Gastrocnemius medialis (tissue), 4 donors: ENCODE measurements around the gene PCDHA5. TPM values are rescaled to one million over a fixed set of nuclear protein-coding genes. Genes with fewer than 3 reads are reported as not detected.
"Not testable (repeated sequence)": the region's sequence is repeated elsewhere in the genome, so short reads cannot be mapped to it uniquely, and the experiment has no call there.

Experiments
- ATAC-seq, 2 donors: fragments of 150-250 bp; one replicate each; pipeline ENCODE4 v1.9.1; 2016
- DNase-seq, 2 donors: peaks; one replicate each; pipeline ENCODE4 v3.0.0-alpha.2; 2019
- H3K27ac ChIP-seq, 4 donors: fragments of 200-600 bp; sonication (generic); 1 replicate in 1 of 4; 2 replicates in 3 of 4; pipeline ENCODE4 v1.5.1; 2016 to 2018; ENCODE audit warnings: mild to moderate bottlenecking in 2 of 4, moderate library complexity in 1 of 4
- H3K27me3 ChIP-seq, 3 donors: fragments of 200-600 bp; sonication (generic) in 2 of 3; 1 replicate in 1 of 3; 2 replicates in 2 of 3; pipeline versions ENCODE4 v1.5.1 to v1.6.0; 2016 to 2019; ENCODE audit warnings: mild to moderate bottlenecking in 1 of 3, moderate library complexity in 1 of 3
- H3K36me3 ChIP-seq, 2 donors: fragments of 200-600 bp; sonication (generic) in 1 of 2; one replicate each; pipeline ENCODE4 v1.5.1; 2017 to 2018
- H3K4me1 ChIP-seq, 2 donors: fragments of 200-600 bp; sonication (generic) in 1 of 2; one replicate each; pipeline ENCODE4 v1.5.1; 2016 to 2017; ENCODE audit warnings: mild to moderate bottlenecking in 2 of 2
- H3K4me3 ChIP-seq, 4 donors: fragments of 200-600 bp; sonication (generic) in 3 of 4; 1 replicate in 1 of 4; 2 replicates in 3 of 4; pipeline ENCODE4 v1.5.1; 2016 to 2019; ENCODE audit warnings: mild to moderate bottlenecking in 2 of 4
- H3K9me3 ChIP-seq, 3 donors: fragments of 200-600 bp; sonication (generic) in 2 of 3; 1 replicate in 1 of 3; 2 replicates in 2 of 3; pipeline ENCODE4 v1.5.1; 2016 to 2019
- CTCF ChIP-seq, 5 experiments: fragments of 450-650 bp in 3 of 5; fragments of 200-600 bp in 2 of 5; sonication (generic) in 2 of 5; IDR thresholded peaks in 4 of 5; conservative IDR thresholded peaks in 1 of 5; 1 replicate in 4 of 5; 2 replicates in 1 of 5; pipeline ENCODE4 v1.5.1; 2016 to 2019; ENCODE audit warnings: antibody characterized with exemption in 5 of 5, mild to moderate bottlenecking in 3 of 5, moderate library complexity in 3 of 5
- POLR2A ChIP-seq, 2 donors: fragments of 450-650 bp; IDR thresholded peaks; one replicate each; pipeline ENCODE4 v1.6.1; 2017; ENCODE audit warnings: antibody characterized with exemption in 2 of 2, mild to moderate bottlenecking in 2 of 2, moderate library complexity in 2 of 2
- in situ Hi-C, 4 donors: fragments of 200-750 bp; cut with MboI; loops; one replicate each; pipeline versions ENCODE4 v1.15.0 to v1.8.0; 2017; ENCODE audit warnings: low sequenced_read_pairs in 4 of 4
- intact Hi-C: fragments of 100-400 bp; cut with DNase I; formaldehyde crosslinking; loops from one replicate; pipeline ENCODE4 v1.15.1; 2023; ENCODE audit warnings: low total_unique reads
- total RNA-seq, 4 donors: library from RNA; depleted of rRNA; stranded (reverse); fragments of >200 nt; gene quantifications; one replicate each; pipeline versions ENCODE4 v1.1.0 to v1.2.3, GENCODE V29; 2016

PCDHA5 gene
- total RNA-seq, 4 donors from 2014 or later = not detected

- peaks cover 0 to 13% (median 11%) of the 10 kb centered on the region in 3 donors for H3K27me3 ChIP-seq
- TF ChIP-seq CTCF (IDR thresholded peaks at IDR 0.05 in 4 of 5, conservative IDR thresholded peaks at IDR 0.05 in 1 of 5) (no peak), POLR2A (IDR thresholded peaks at IDR 0.05) (no peak)
- ATAC-seq (no peak), DNase-seq (no peak)
- H3K4me1 ChIP-seq = no peaks in the 10 kb centered on the region
- in situ Hi-C loops (no loop called here), intact Hi-C loops (no loop called here)
- H3K27ac ChIP-seq = no peak overlapping the region
- no peaks in the 10 kb centered on the region for H3K36me3 ChIP-seq
- H3K9me3 ChIP-seq = peaks cover 0 to 8% (median 0%) of the 10 kb centered on the region in 3 donors
- H3K4me3 ChIP-seq = no peak overlapping the region
Measured at GRCh38 chr5:140835622-140836510, 14.5 kb downstream of the PCDHA5 start.

GRCh38 chr5:140840978-140841962 is 19.9 kb downstream of the PCDHA5 start, which contains the start of gene PCDHA8:
PCDHA8 (plus strand) TSS chr5:140841187; CDS start chr5:140841322, 135 bp downstream.
- in situ Hi-C loops (no loop called here), intact Hi-C loops (no loop called here)
- TF ChIP-seq CTCF (IDR thresholded peaks at IDR 0.05 in 4 of 5, conservative IDR thresholded peaks at IDR 0.05 in 1 of 5) (no peak), POLR2A (IDR thresholded peaks at IDR 0.05) (no peak)
- no peak for DNase-seq
- H3K36me3 ChIP-seq = no peaks in the 10 kb centered on the region
- H3K27me3 ChIP-seq = peaks cover 0 to 6% (median 3%) of the 10 kb centered on the region in 3 donors
- H3K4me3 ChIP-seq = no peak within 1 kb of the TSS
- H3K27ac ChIP-seq = no peak within 1 kb of the TSS
- no peaks in the 10 kb centered on the region for H3K4me1 ChIP-seq
- H3K9me3 ChIP-seq = peaks cover 0 to 9% (median 0%) of the 10 kb centered on the region in 3 donors
- no peak for ATAC-seq

GRCh38 chr5:140842798-140843733 is 21.7 kb downstream of the PCDHA5 start:
- TF ChIP-seq POLR2A (IDR thresholded peaks at IDR 0.05) (no peak), CTCF (IDR thresholded peaks at IDR 0.05 in 4 of 5, conservative IDR thresholded peaks at IDR 0.05 in 1 of 5) (no peak)
- intact Hi-C loops (no loop called here), in situ Hi-C loops (no loop called here)
- Histone ChIP-seq H3K27me3 (peaks cover 0 to 10% (median 6%) of the 10 kb centered on the region in 3 donors), H3K9me3 (peaks cover 0 to 10% (median 0%) of the 10 kb centered on the region in 3 donors), H3K27ac (no peak overlapping the region), H3K4me3 (no peak overlapping the region), H3K36me3 (no peaks in the 10 kb centered on the region), H3K4me1 (no peaks in the 10 kb centered on the region)
- DNase-seq (no peak), ATAC-seq (no peak)

- intact Hi-C loops, H3K36me3 ChIP-seq, H3K9me3 ChIP-seq, H3K4me1 ChIP-seq, in situ Hi-C loops, H3K4me3 ChIP-seq, DNase-seq, H3K27ac ChIP-seq, ATAC-seq: not testable (repeated sequence)
- peaks cover 4 to 18% (median 6%) of the 10 kb centered on the region in 3 donors for H3K27me3 ChIP-seq
Measured at GRCh38 chr5:140848139-140849102, 27.0 kb downstream of the PCDHA5 start, which contains the start of gene PCDHA9. PCDHA9 (plus strand) TSS chr5:140848382; CDS start chr5:140848496, 114 bp downstream.

- H3K36me3 ChIP-seq, H3K9me3 ChIP-seq, H3K4me3 ChIP-seq, DNase-seq, H3K27ac ChIP-seq, in situ Hi-C loops, H3K4me1 ChIP-seq, intact Hi-C loops, ATAC-seq: not testable (repeated sequence)
- peaks cover 4 to 18% (median 6%) of the 10 kb centered on the region in 3 donors for H3K27me3 ChIP-seq
Measured at GRCh38 chr5:140849831-140850634, 28.6 kb downstream of the PCDHA5 start.
